HG03558 (cell line): ENCODE data around the gene REPIN1.
"Not testable (repeated sequence)": the region's sequence is repeated elsewhere in the genome, so short reads cannot be mapped to it uniquely, and the experiment has no call there.

Source experiments
- ATAC-seq: cut with Tn5 transposase; IDR thresholded peaks from one replicate; pipeline ENCODE4 v1.9.1; 2021; ENCODE audit warnings: moderate number of reproducible peaks; ENCODE audit not compliant: unreplicated experiment; ENCODE audit errors: extremely low read depth

The REPIN1 gene

GRCh38 chr7:150385302-150385723 lies 16.7 kb downstream of the REPIN1 start:
- ATAC-seq = no peak

DNA sequence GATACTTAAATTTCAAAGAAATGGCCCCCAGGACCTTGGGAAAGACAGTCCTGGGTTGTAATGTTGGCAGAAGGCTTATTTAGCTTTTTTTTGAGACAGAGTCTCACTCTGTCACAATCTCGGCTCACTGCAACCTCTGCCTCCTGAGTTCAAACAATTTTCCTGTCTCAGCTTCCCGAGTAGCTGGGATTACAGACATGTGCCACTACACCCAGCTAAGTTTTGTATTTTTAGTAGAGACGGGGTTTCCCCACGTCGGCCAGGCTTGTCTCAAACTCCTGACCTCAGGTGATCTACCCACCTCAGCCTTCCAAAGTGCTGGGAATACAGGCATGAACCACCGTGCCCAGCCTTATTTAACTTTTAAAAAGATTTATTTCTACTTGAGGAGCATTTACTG lies 17.3 kb downstream of the REPIN1 start:
- not testable (repeated sequence) for ATAC-seq

DNA sequence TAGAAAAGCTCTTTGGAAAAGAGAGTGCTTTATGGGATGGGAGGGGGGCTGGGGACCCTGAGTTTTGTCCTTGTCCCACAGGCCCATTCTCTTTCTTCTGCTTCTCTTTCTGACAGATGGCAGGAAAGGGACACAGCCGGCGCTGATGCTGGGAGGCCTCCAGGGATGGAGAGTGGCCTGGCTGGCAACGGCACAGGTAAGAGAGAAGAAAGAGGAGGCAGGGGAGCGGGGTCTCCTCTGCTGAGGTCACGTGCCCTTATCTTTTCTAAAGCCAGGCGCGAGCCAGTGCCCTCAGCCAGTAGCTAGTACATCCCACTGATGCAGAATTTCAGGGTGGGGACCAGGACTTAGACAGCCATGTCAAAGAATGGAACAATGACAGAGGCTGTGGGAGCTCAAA lies 19.7 kb downstream of the REPIN1 start:
- no peak for ATAC-seq

- ATAC-seq = no peak
These were observed 20.3 kb downstream of the REPIN1 start for GRCh38 chr7:150388709-150389531.

GRCh38 chr7:150389532-150389816 lies 20.9 kb downstream of the REPIN1 start:
- no peak for ATAC-seq

- no peak for ATAC-seq
These were observed 21.6 kb downstream of the REPIN1 start for GRCh38 chr7:150390205-150390604.

GRCh38 chr7:150393325-150393724 lies 24.7 kb downstream of the REPIN1 start:
- no peak for ATAC-seq

GRCh38 chr7:150396426-150396825 lies 27.8 kb downstream of the REPIN1 start:
- ATAC-seq = no peak

DNA sequence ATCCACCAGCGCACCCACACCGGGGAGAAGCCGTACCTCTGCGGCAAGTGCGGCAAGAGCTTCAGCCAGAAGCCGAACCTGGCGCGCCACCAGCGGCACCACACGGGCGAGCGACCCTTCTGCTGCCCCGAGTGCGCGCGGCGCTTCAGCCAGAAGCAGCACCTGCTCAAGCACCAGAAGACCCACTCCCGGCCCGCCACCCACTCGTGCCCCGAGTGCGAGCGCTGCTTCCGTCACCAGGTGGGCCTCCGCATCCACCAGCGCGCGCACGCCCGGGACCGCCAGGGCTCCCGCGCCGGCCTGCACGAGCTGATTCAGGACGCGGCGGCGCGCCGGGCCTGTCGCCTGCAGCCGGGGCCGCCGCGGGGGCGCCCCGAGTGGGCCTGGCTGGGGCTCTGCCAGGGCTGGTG lies 28.2 kb downstream of the REPIN1 start:
- ATAC-seq = no peak

- no peak for ATAC-seq
These were observed 28.9 kb downstream of the REPIN1 start for GRCh38 chr7:150397346-150398107.

DNA sequence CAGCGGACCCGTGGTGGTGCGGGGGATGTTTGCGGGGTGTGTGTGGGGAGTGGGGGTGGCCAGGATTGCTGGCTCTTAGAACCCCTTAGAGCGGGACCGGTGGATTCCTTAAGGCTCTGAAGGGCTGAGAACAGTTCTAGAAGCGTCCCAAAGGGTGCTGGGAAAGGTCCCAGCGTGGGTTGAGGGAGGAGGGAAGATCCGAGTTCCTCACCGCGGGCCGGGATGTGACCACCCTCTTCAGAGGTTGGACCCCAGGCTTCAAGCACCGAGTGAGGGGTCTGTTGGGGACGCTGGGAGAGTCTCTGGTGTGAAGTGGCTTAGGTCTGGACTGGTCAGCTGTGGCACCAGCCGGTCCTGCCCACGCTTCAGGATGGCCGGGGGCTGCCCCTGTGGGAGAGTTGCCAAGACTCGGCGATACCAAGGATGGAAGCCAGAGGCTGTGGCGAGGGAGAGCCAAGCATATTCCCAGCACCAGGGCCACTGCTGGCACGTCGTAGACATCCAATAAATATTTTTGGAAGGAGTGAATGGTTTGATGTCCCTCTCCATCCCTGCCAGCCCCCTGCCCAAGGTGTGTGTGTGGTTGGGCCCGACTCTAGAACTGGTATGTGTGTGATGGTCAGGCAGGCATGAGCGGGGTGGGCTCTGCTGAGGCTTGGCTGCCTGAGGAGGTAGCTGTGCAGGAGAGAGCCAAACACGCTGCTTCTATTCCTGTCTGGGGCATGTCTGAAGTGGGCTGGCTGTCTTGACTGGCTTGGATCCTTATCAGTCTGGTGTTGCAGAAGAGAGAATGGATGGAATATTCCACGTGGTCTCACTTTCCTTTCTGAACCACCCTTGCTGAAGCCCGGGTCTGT lies 29.7 kb downstream of the REPIN1 start:
- ATAC-seq = no peak

GRCh38 chr7:150398965-150399320 lies 30.3 kb downstream of the REPIN1 start:
- ATAC-seq = no peak

DNA sequence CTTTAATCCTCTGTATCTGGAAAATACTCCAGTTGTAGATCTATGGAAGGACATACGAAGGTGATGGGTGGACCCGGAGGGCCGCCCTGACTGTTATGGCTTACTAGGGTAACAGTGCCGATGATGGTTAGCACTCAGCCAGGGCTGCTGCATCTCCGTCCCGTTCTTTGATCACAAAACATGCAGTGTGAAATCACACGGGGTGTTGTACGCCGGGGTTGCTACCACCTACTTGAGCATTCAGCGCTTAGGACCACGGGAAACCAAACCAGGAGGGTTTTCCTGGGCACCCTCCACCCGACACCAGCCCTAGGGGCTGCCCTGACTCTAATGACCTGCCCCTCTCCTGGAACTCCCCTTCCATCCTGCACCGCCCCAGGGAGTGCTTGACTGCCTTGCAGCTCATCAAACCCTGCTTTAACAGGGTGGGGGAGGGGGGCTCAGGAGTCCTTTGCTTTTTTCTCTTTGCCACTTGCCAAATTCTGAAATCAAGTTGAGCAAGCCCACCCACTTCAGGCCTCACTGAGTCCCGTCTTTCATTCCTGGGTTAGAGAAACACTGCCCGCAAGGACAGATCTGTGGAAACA lies 30.9 kb downstream of the REPIN1 start:
- ATAC-seq = no peak

- no peak for ATAC-seq
These were observed 31.6 kb downstream of the REPIN1 start for GRCh38 chr7:150400008-150400787.

GRCh38 chr7:150400788-150401423 lies 32.3 kb downstream of the REPIN1 start:
- no peak for ATAC-seq

GRCh38 chr7:150401424-150401790 lies 32.8 kb downstream of the REPIN1 start:
- no peak for ATAC-seq

GRCh38 chr7:150401861-150402631 lies 33.4 kb downstream of the REPIN1 start:
- ATAC-seq = no peak

GRCh38 chr7:150402671-150403321 lies 34.2 kb downstream of the REPIN1 start:
- no peak for ATAC-seq
